ENCODE measurements around the gene RSRC1. TPM values are rescaled to one million over a fixed set of nuclear protein-coding genes. Genes with fewer than 3 reads are reported as not detected.
"Not testable (repeated sequence)": the region's sequence is repeated elsewhere in the genome, so short reads cannot be mapped to it uniquely, and the experiment has no call there.

The RSRC1 gene
- total and polyA plus RNA-seq, 9 donors, result 20.6 to 41.2 (median 22.2) TPM

DNA sequence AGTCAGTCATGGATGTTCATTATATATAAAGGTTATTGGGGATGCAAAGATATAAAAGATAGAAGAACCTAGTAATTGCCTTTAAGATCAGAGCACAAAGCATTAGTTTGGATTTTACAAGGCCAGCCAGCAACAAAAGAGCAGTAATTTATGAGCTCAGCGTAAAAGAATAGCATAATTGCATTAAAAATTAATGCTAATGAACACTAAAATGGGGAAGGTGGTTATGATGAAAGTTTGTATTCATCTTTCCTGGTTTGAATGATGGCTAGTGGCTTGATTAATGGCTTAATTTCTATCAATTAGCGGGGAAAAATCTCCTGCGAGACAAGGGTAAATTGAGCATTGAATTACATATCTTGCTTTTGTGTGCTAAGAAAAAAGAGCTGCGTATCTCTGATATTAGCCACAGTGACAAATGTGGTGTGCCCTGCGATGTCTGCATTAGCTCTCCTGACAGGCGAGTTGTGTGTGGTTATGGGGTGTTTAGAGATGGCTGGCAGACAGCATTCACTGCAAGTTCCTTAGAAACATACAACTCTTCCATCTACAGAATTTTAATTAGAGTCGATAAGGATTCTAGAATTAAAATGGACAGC lies 418.3 kb downstream of the RSRC1 start:
- WGBS (ENCODE audit: insufficient coverage), result 79% methylated on average over 2 of the region's 7 CpGs
- DNase-seq, result no peak
- Histone ChIP-seq H3K36me3 (ENCODE audit: control insufficient read depth, insufficient read depth, low read length) (no peaks in the 10 kb centered on the region), H3K4me1 (ENCODE audit: control insufficient read depth, insufficient read depth, low read length) (no peaks in the 10 kb centered on the region), H3K27ac (ENCODE audit: low read length) (no peak overlapping the region), H3K9me3 (replicated peaks; ENCODE audit: control insufficient read depth, low read depth, low read length) (no peaks in the 10 kb centered on the region), H3K27me3 (ENCODE audit: control insufficient read depth, insufficient read depth, low read length) (no peaks in the 10 kb centered on the region), H3K4me3 (ENCODE audit: low read length) (no peak overlapping the region)

DNA sequence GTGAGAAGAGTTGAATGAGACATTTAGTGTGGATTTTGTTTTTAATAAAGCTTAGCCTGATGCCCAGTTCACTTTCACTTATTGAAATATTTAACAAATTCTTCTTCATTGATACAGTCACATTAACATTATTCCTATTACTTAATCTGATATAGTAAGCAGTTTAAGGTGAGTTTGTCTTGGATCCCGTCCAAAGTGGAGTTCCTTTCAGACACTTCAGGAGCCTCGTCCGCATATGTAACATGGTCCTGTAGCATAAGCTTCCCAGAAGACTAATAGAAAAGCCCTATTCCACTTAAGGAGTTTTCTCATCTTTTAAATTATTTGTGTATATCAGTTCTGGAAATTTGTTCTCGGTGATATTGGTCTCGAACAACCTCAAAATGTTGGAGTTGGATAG lies 421.4 kb downstream of the RSRC1 start:
- WGBS (ENCODE audit: insufficient coverage), result no CpG with 5 or more reads among the region's 5 CpGs
- H3K36me3 ChIP-seq (ENCODE audit: control insufficient read depth, insufficient read depth, low read length), result no peaks in the 10 kb centered on the region
- H3K27me3 ChIP-seq (ENCODE audit: control insufficient read depth, insufficient read depth, low read length), result no peaks in the 10 kb centered on the region
- no peak overlapping the region for H3K4me3 ChIP-seq (ENCODE audit: low read length)
- no peak overlapping the region for H3K27ac ChIP-seq (ENCODE audit: low read length)
- DNase-seq, result no peak
- no peaks in the 10 kb centered on the region for H3K9me3 ChIP-seq (replicated peaks; ENCODE audit: control insufficient read depth, low read depth, low read length)
- H3K4me1 ChIP-seq (ENCODE audit: control insufficient read depth, insufficient read depth, low read length), result no peaks in the 10 kb centered on the region

DNA sequence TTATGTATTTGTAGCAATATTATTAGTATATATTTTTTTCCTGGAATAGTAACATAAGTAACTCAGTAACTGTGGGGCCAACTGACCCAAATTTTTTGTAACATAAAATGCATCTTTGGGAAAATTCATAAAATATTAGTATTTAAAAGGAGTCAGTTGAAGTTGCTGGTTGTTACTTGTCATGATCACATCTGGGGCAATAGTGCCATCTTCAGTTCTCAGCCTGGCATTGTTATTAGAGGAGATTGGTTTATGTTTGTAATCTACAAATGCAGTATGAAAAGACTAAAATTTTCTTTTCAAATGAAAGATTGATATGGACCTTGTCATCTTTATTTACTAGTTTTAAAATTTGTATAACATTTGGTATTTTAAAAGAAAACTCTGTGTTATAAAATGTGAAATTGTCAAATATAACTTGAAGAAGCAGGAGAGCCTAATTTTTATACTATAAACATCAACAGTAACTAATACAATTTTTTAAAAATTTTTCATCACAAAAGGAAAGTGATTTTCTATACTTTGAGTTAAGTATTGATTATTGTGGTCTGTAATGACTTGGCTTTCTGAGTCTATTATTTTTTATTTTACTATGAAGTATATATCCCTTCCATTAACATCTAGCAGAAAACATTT lies 422.3 kb downstream of the RSRC1 start:
- H3K27ac ChIP-seq (ENCODE audit: low read length), result no peak overlapping the region
- no peak overlapping the region for H3K4me3 ChIP-seq (ENCODE audit: low read length)
- H3K9me3 ChIP-seq (replicated peaks; ENCODE audit: control insufficient read depth, low read depth, low read length), result no peaks in the 10 kb centered on the region
- DNase-seq, result peak; percentile 61
- H3K27me3 ChIP-seq (ENCODE audit: control insufficient read depth, insufficient read depth, low read length), result no peaks in the 10 kb centered on the region
- no peaks in the 10 kb centered on the region for H3K36me3 ChIP-seq (ENCODE audit: control insufficient read depth, insufficient read depth, low read length)
- H3K4me1 ChIP-seq (ENCODE audit: control insufficient read depth, insufficient read depth, low read length), result no peaks in the 10 kb centered on the region

DNA sequence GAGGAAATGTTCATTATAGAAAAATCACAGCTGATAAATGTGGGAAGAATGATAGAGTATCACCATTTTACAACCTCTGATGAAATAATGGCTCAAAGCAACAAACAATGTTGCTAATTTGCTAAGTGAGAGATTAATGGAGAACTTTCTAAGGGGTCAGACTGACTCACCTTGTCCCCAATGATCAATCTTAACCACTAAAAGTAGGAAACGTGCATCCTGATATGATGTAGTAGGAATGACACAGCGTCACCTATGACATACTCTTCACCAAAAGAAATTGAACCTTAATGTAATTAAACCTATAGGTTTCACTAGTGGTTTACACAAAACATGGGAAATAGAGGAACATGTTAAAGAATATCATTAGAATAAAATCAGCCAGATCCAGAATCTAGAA lies 426.0 kb downstream of the RSRC1 start:
- Histone ChIP-seq H3K4me1 (ENCODE audit: control insufficient read depth, insufficient read depth, low read length) (no peaks in the 10 kb centered on the region), H3K9me3 (replicated peaks; ENCODE audit: control insufficient read depth, low read depth, low read length) (no peaks in the 10 kb centered on the region), H3K36me3 (ENCODE audit: control insufficient read depth, insufficient read depth, low read length) (no peaks in the 10 kb centered on the region), H3K27me3 (ENCODE audit: control insufficient read depth, insufficient read depth, low read length) (no peaks in the 10 kb centered on the region), H3K27ac (ENCODE audit: low read length) (no peak overlapping the region), H3K4me3 (ENCODE audit: low read length) (no peak overlapping the region)
- no peak for DNase-seq
- no CpG with 5 or more reads among the region's 2 CpGs for WGBS (ENCODE audit: insufficient coverage)

DNA sequence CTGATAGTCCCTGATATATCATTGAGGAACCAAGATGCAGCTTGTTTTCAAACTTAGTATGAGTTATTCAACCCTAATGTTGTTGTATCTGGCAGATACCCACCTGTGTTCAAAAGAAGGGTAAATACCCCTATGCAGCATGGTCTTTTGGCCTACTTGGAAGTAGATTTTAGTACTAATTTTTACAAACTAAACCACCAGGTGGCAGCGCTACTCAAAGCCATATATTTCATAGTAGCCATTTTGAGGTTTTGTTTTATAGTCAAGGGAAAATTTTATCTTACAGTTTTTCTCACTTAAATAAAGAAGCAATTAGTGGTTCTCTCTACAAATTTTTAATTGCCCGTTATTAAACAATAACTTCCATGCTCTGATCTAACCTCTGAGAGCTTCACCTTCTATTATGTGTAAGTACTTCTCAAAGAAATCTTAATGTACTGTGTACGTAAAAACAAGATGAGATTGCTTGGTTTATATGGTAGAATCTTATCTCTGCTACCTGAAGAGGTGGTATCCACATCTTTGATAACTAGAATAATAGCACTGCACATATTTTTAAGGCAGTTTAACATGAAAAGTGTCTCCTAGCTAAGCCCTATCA lies 429.6 kb downstream of the RSRC1 start:
- Histone ChIP-seq H3K27me3 (ENCODE audit: control insufficient read depth, insufficient read depth, low read length) (no peaks in the 10 kb centered on the region), H3K4me1 (ENCODE audit: control insufficient read depth, insufficient read depth, low read length) (no peaks in the 10 kb centered on the region), H3K36me3 (ENCODE audit: control insufficient read depth, insufficient read depth, low read length) (no peaks in the 10 kb centered on the region), H3K27ac (ENCODE audit: low read length) (no peak overlapping the region), H3K9me3 (replicated peaks; ENCODE audit: control insufficient read depth, low read depth, low read length) (no peaks in the 10 kb centered on the region), H3K4me3 (ENCODE audit: low read length) (no peak overlapping the region)
- WGBS (ENCODE audit: insufficient coverage), result no CpG with 5 or more reads among the region's 3 CpGs
- DNase-seq, result peak; percentile 35

DNA sequence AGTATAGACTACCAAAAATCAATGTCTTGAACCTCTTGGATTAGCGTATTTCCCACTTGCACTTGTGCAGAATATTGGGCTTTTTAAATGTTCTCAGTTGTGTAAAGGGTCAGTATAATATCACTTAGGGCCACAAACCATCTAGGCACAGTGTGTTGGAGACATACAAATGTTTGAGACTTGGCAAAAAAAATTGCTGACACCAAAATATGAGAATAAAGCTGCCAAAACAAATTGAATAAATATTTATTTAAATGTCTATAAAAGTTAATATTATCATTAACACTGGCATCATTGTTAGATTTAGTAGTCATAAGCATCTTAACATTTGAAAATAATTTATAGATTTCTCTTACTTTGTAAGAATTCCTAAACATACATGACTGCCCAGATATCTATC lies 430.2 kb downstream of the RSRC1 start:
- no peak overlapping the region for H3K4me3 ChIP-seq (ENCODE audit: low read length)
- H3K27ac ChIP-seq (ENCODE audit: low read length), result no peak overlapping the region
- H3K4me1 ChIP-seq (ENCODE audit: control insufficient read depth, insufficient read depth, low read length), result no peaks in the 10 kb centered on the region
- no peaks in the 10 kb centered on the region for H3K36me3 ChIP-seq (ENCODE audit: control insufficient read depth, insufficient read depth, low read length)
- no peaks in the 10 kb centered on the region for H3K27me3 ChIP-seq (ENCODE audit: control insufficient read depth, insufficient read depth, low read length)
- no CpG with 5 or more reads among the region's 1 CpG for WGBS (ENCODE audit: insufficient coverage)
- DNase-seq, result no peak
- no peaks in the 10 kb centered on the region for H3K9me3 ChIP-seq (replicated peaks; ENCODE audit: control insufficient read depth, low read depth, low read length)

DNA sequence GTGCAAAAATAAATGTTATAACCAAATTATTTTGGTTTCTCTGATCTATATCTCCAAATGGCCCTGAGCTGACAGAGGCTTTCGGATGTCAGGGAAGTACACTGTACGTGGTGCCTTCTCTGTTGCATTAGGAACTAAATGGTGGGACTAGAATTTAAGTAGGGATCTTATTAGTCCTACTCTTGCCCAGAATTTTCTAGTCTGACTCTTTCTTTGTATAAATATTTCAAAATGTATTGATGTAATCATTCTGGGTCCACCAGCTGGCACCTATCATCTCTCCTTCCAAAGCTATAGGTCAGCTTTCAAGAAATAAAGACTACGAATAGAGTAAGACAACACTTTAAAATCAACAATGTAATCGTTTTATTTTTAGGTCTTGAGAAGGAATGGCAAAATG lies 438.8 kb downstream of the RSRC1 start:
- Histone ChIP-seq H3K4me3 (ENCODE audit: low read length) (no peak overlapping the region), H3K36me3 (ENCODE audit: control insufficient read depth, insufficient read depth, low read length) (no peaks in the 10 kb centered on the region), H3K4me1 (ENCODE audit: control insufficient read depth, insufficient read depth, low read length) (no peaks in the 10 kb centered on the region), H3K9me3 (replicated peaks; ENCODE audit: control insufficient read depth, low read depth, low read length) (no peaks in the 10 kb centered on the region), H3K27ac (ENCODE audit: low read length) (no peak overlapping the region), H3K27me3 (ENCODE audit: control insufficient read depth, insufficient read depth, low read length) (no peaks in the 10 kb centered on the region)
- no CpG with 5 or more reads among the region's 4 CpGs for WGBS (ENCODE audit: insufficient coverage)
- DNase-seq, result no peak

DNA sequence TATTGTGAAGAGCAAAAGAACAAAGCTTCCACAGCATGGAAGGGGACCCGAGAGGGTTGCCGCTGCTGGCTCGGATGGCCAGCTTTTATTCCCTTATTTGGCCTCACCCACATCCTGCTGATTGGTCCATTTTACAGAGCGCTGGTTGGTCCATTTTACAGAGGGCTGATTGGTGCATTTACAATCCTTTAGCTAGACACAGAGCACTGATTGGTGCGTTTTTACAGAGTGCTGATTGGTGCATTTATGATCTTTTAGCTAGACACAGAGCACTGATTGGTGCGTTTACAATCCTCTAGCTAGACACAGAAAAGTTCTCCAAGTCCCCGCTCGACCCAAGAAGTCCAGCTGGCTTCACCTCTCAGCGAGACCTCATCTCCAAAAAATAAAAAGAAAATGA lies 440.0 kb downstream of the RSRC1 start:
- H3K4me1 ChIP-seq (ENCODE audit: control insufficient read depth, insufficient read depth, low read length); H3K27me3 ChIP-seq (ENCODE audit: control insufficient read depth, insufficient read depth, low read length); DNase-seq; H3K4me3 ChIP-seq (ENCODE audit: low read length); H3K9me3 ChIP-seq (replicated peaks; ENCODE audit: control insufficient read depth, low read depth, low read length); H3K27ac ChIP-seq (ENCODE audit: low read length); H3K36me3 ChIP-seq (ENCODE audit: control insufficient read depth, insufficient read depth, low read length): not testable (repeated sequence)
- WGBS (ENCODE audit: insufficient coverage), result 97% methylated on average over 5 of the region's 9 CpGs

DNA sequence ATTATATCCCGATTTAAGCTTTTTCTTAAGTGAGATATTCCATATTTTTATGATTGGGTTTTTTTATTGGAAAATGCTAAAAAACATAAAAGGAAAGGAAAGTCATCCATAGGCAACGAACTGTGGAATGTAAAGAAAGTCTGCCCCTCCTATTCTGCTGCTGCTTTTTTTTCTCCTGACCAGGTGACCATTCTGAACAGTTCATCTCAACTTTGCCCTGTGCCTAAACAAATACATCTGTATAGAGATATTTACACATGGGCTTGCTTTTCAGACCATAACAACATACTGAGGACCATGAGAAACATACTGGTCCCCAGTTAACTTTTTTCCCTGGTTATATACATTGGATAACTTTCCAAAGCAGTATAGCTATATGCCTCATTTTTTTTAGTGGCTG lies 442.2 kb downstream of the RSRC1 start:
- Histone ChIP-seq H3K4me3 (ENCODE audit: low read length) (no peak overlapping the region), H3K4me1 (ENCODE audit: control insufficient read depth, insufficient read depth, low read length) (no peaks in the 10 kb centered on the region), H3K27me3 (ENCODE audit: control insufficient read depth, insufficient read depth, low read length) (no peaks in the 10 kb centered on the region), H3K27ac (ENCODE audit: low read length) (no peak overlapping the region), H3K9me3 (replicated peaks; ENCODE audit: control insufficient read depth, low read depth, low read length) (no peaks in the 10 kb centered on the region), H3K36me3 (ENCODE audit: control insufficient read depth, insufficient read depth, low read length) (no peaks in the 10 kb centered on the region)
- no CpG with 5 or more reads among the region's 2 CpGs for WGBS (ENCODE audit: insufficient coverage)
- no peak for DNase-seq

DNA sequence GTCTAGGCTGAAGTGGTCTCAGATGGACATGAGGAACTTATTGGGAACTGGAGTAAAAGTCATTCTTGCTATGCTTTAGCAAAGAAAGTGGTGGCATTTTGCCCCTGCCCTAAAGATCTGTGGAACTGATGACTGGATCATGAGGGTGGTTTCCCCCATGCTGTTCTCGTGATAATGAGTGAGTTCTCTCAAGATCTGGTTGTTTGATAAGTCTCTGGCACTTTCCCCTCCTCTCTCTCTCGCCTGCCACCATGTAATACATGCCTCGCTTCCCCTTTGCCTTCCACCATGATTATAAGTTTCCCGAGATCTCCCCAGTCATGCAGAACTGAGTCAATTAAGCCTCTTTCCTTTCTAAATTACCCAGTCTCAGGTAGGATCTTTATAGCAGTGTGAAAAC lies 449.6 kb downstream of the RSRC1 start:
- H3K4me3 ChIP-seq (ENCODE audit: low read length), result no peak overlapping the region
- no peak overlapping the region for H3K27ac ChIP-seq (ENCODE audit: low read length)
- DNase-seq, result no peak
- no peaks in the 10 kb centered on the region for H3K9me3 ChIP-seq (replicated peaks; ENCODE audit: control insufficient read depth, low read depth, low read length)
- no peaks in the 10 kb centered on the region for H3K27me3 ChIP-seq (ENCODE audit: control insufficient read depth, insufficient read depth, low read length)
- H3K4me1 ChIP-seq (ENCODE audit: control insufficient read depth, insufficient read depth, low read length), result no peaks in the 10 kb centered on the region
- no CpG with 5 or more reads among the region's 4 CpGs for WGBS (ENCODE audit: insufficient coverage)
- H3K36me3 ChIP-seq (ENCODE audit: control insufficient read depth, insufficient read depth, low read length), result no peaks in the 10 kb centered on the region

Data from muscle of leg (tissue), 11 donors.